Cardiac muscle cell (in vitro differentiated cells and primary cell): ENCODE measurements around the gene MRI1. TPM values are rescaled to one million over a fixed set of nuclear protein-coding genes. Genes with fewer than 3 reads are reported as not detected.
"Not testable (repeated sequence)": the region's sequence is repeated elsewhere in the genome, so short reads cannot be mapped to it uniquely, and the experiment has no call there.

Source experiments
- DNase-seq, 2 donors: peaks; one replicate each; pipeline versions ENCODE4 v3.0.0 to v3.0.0-alpha.2; 2010 to 2017; ENCODE audit warnings: low read depth in 1 of 2, low spot score in 1 of 2
- H3K27ac ChIP-seq: fragments of 200-600 bp; sonication (generic); 2 replicates; pipeline ENCODE4 v1.5.1; 2016
- H3K27me3 ChIP-seq: fragments of 200-600 bp; sonication (generic); 2 replicates; pipeline ENCODE4 v1.6.0; 2016; ENCODE audit warnings: control low read depth
- H3K36me3 ChIP-seq: fragments of 200-600 bp; sonication (generic); 2 replicates; pipeline ENCODE4 v1.5.1; 2016; ENCODE audit warnings: control low read depth
- H3K4me1 ChIP-seq: fragments of 200-600 bp; sonication (generic); 2 replicates; pipeline ENCODE4 v1.8.1; 2017; ENCODE audit warnings: low read depth, mild to moderate bottlenecking, mixed run types
- H3K4me3 ChIP-seq: fragments of 200-600 bp; sonication (generic); 2 replicates; pipeline ENCODE4 v1.5.1; 2016; ENCODE audit warnings: mild to moderate bottlenecking
- H3K9me3 ChIP-seq: fragments of 200-600 bp; sonication (generic); 2 replicates; pipeline ENCODE4 v1.5.1; 2017; ENCODE audit warnings: low read depth, mild to moderate bottlenecking, control low read depth
- polyA plus RNA-seq: library from polyadenylated mRNA; unstranded; fragments of >200 nt; fragmentation: Nextera tagmentation; extraction: Ambion mirVana; gene quantifications from 2 replicates; pipeline ENCODE4 v1.2.1, GENCODE V29; 2016
- total RNA-seq: library from RNA; depleted of rRNA; stranded (reverse); fragments of >200 nt; gene quantifications from 2 replicates; pipeline ENCODE4 v1.2.3, GENCODE V29; 2016
- TF ChIP-seq, protein P1 (sequence below): IDR thresholded peaks from 2 replicates; pipeline ENCODE4 v1.5.1; 2012; ENCODE audit warnings: low read depth, mild to moderate bottlenecking, low read length

The MRI1 gene
- total and polyA plus RNA-seq, 2 experiments from 2014 or later: 24.8 to 92.4 TPM

- no peak overlapping the region for H3K4me3 ChIP-seq
- no peak overlapping the region for H3K27ac ChIP-seq
- TF ChIP-seq, protein P1, sequence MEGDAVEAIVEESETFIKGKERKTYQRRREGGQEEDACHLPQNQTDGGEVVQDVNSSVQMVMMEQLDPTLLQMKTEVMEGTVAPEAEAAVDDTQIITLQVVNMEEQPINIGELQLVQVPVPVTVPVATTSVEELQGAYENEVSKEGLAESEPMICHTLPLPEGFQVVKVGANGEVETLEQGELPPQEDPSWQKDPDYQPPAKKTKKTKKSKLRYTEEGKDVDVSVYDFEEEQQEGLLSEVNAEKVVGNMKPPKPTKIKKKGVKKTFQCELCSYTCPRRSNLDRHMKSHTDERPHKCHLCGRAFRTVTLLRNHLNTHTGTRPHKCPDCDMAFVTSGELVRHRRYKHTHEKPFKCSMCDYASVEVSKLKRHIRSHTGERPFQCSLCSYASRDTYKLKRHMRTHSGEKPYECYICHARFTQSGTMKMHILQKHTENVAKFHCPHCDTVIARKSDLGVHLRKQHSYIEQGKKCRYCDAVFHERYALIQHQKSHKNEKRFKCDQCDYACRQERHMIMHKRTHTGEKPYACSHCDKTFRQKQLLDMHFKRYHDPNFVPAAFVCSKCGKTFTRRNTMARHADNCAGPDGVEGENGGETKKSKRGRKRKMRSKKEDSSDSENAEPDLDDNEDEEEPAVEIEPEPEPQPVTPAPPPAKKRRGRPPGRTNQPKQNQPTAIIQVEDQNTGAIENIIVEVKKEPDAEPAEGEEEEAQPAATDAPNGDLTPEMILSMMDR: peak; percentile 67
- no peaks in the 10 kb centered on the region for H3K36me3 ChIP-seq
- no peaks in the 10 kb centered on the region for H3K27me3 ChIP-seq
- H3K4me1 ChIP-seq: peaks cover 7% of the 10 kb centered on the region
- H3K9me3 ChIP-seq: no peaks in the 10 kb centered on the region
- peak; percentile 74 to 80 for DNase-seq
These were observed 20.6 kb downstream of the MRI1 start for GRCh38 chr19:13784731-13785452.

- TF ChIP-seq, protein P1: no peak
- Histone ChIP-seq H3K9me3 (no peaks in the 10 kb centered on the region), H3K27me3 (no peaks in the 10 kb centered on the region), H3K27ac (no peak overlapping the region), H3K36me3 (no peaks in the 10 kb centered on the region), H3K4me1 (no peaks in the 10 kb centered on the region), H3K4me3 (no peak overlapping the region)
- peak in 1 of 2 donors; percentile 86 for DNase-seq
These were observed 24.7 kb downstream of the MRI1 start for GRCh38 chr19:13788991-13789390.

GRCh38 chr19:13790354-13790753, 26.0 kb downstream of the MRI1 start:
- Histone ChIP-seq H3K36me3 (no peaks in the 10 kb centered on the region), H3K4me1 (no peaks in the 10 kb centered on the region), H3K4me3 (no peak overlapping the region), H3K27me3 (no peaks in the 10 kb centered on the region), H3K27ac (no peak overlapping the region), H3K9me3 (no peaks in the 10 kb centered on the region)
- DNase-seq: peak in 1 of 2 donors; percentile 70
- TF ChIP-seq, protein P1: no peak

- not testable (repeated sequence) for H3K27me3 ChIP-seq, H3K4me1 ChIP-seq, H3K27ac ChIP-seq, H3K4me3 ChIP-seq, H3K9me3 ChIP-seq, DNase-seq, H3K36me3 ChIP-seq
These were observed 29.0 kb downstream of the MRI1 start for GRCh38 chr19:13793317-13793716.

GRCh38 chr19:13794398-13794756, 30.1 kb downstream of the MRI1 start:
- H3K4me3 ChIP-seq: peak overlapping the region; percentile 76
- DNase-seq: peak in 1 of 2 donors; percentile 99
- TF ChIP-seq, protein P1: no peak
- no peaks in the 10 kb centered on the region for H3K36me3 ChIP-seq
- H3K9me3 ChIP-seq: no peaks in the 10 kb centered on the region
- H3K4me1 ChIP-seq: peaks cover 5% of the 10 kb centered on the region
- no peak overlapping the region for H3K27ac ChIP-seq
- no peaks in the 10 kb centered on the region for H3K27me3 ChIP-seq

- TF ChIP-seq, protein P1: no peak
- peak within 1 kb of the TSS; percentile 76 for H3K4me3 ChIP-seq
- peaks cover 5% of the 10 kb centered on the region for H3K4me1 ChIP-seq
- no peaks in the 10 kb centered on the region for H3K36me3 ChIP-seq
- no peaks in the 10 kb centered on the region for H3K9me3 ChIP-seq
- no peak within 1 kb of the TSS for H3K27ac ChIP-seq
- H3K27me3 ChIP-seq: no peaks in the 10 kb centered on the region
- DNase-seq: peak; percentile 99 to 100
These were observed 30.7 kb downstream of the MRI1 start, which contains the start of gene ZSWIM4 for GRCh38 chr19:13794757-13795589. ZSWIM4 (plus strand) TSS chr19:13795443; CDS start chr19:13795649, 206 bp downstream.
